Limb (tissue), 2 donors: Measurements from ENCODE around the gene TMEM86A.
"Not testable (repeated sequence)": the region's sequence is repeated elsewhere in the genome, so short reads cannot be mapped to it uniquely, and the experiment has no call there.

ENCODE experiments used
- DNase-seq, 2 donors: peaks; one replicate each; pipeline ENCODE4 v3.0.0-alpha.2; 2016; ENCODE audit errors: extremely low spot score in 2 of 2

The TMEM86A gene, protein sequence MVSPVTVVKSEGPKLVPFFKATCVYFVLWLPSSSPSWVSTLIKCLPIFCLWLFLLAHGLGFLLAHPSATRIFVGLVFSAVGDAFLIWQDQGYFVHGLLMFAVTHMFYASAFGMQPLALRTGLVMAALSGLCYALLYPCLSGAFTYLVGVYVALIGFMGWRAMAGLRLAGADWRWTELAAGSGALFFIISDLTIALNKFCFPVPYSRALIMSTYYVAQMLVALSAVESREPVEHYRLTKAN

DNA sequence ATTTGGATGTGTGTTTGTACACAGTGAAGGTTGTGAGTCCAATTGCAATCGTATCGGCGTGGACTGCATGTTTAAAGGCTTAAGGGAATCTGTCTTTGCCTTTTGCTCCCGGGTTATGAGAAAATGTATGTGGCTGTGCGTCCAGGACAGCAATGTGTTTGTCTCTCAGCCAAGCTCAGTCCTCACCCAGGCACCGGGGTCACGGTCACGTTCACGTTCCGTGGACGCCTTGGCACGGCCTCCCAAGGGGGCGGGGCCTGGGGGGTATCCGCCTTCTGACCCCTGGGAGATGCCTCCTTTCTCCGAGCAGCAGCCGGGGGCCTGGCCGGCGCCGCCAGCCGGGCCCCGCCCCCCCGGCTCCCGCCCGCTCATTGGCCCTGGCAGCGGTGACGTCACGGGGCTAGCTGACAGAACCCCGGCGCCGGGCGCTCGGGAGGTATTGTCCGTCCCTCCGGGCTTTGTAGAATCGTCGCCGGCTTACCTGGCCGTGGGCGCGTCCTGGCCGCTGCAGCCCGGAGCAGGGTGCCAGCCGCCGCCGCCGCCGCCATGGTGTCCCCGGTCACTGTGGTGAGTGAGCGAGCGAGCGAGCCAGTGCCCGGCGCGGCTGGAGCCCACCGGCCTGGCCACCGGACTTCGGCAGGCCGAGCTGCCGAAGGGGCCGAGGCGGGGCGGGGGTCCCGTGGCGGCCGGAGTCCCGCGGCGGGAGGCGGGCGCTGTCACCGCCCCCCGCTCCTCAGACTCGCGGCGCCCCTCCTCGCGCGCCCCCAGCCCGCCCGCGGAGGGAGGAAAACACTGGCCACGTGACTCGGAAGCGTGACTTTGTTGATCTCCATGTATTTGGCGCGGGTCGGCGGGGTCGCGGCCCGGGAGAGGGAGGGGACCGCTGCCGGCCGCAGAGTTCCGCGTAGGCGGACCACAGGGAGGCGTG, at the start of gene TMEM86A:
TSS of gene TMEM86A (plus strand) at position 439 of the 928 bp plus-strand sequence. CDS start at position 547, 108 bp downstream.
- peak; percentile 85 to 95 for DNase-seq

DNA sequence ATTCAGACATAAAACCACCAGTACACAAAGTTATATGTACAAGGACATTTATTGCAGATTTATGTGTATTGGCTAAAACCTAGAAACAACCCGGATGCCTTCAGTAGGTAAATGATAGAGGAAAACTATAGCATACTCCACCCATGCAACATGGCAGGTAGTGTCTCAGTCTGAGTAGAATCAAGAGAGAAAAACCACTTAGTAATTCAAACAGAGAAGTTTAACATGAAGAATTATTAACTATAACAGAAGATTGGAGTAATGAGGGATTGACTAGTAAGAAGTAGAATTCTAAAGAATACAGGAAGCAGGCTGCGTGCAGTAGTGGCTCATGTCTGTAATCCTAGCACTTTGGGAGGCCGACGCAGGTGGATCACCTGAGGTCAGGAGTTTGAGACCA, 48.2 kb upstream of the TMEM86A start:
- DNase-seq, result no peak

DNA sequence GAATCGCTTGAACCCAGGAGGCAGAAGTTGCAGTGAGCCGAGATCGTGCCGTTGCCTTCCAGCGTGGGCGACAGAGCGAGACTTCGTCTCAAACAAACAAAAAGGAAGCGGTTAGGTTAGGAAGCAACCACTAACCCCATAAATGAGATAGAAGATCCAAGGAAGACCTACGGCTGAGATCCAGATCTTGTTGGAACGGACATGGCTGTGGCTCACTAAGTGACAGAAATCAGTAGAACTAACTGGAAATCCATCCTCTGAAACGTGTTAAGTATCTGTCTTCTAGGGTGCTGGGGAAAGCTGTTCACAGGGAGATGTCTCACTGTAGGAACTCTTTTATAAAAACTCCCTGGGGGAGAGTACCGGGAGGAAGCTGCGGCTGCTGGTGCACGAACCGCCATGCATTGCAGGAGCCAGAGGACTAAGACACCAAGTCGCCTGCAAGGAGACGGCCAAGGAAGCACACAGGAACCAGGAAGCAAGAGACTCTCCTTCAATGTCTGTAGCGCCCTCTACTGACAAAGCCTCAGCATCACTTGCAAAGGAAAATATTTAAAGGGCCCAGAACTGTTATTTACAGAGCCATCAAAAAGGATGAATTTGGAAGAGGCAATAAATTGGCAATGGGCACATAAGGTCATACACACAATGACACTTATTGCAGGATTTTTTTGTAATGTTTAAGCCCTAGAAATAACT, 47.6 kb upstream of the TMEM86A start:
- DNase-seq, result peak in 1 of 2 donors; percentile 26

DNA sequence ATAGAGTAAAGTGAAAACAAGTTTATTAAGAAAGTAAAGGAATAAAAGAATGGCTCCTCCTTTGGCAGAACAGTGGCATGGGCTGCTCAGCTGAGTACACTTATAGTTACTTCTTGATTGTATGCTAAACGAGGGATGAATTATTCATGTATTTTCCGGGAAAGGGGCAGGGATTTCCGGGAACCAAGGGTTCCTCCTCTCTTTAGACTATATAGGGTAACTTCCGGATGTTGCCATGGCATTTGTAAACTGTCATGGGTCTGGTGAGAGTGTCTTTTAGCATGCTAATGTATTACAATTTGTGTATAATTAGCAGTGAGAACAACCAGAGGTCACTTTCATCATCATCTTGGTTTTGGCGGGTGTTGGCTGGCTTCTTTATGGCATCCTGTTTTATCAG, 40.9 kb upstream of the TMEM86A start:
- no peak for DNase-seq

DNA sequence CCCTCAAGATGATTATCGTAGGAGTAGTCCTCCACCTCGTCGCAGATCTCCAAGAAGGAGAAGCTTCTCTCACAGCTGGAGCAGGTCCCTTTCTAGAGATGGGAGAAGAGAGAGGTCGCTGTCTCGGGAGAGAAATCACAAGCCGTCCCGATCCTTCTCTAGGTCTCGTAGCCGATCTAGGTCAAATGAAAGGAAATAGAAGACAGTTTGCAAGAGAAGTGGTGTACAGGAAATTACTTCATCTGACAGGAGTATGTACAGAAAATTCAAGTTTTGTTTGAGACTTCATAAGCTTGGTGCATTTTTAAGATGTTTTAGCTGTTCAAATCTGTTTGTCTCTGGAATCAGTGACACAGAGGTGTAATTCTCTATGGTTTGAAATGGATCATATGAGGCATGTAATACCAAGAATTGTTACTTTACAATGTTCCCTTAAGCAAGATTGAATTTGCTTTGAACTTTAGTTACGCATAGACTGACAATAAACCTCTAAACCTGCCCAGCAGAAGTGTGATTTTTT, 33.2 kb upstream of the TMEM86A start:
- DNase-seq, result not testable (repeated sequence)

DNA sequence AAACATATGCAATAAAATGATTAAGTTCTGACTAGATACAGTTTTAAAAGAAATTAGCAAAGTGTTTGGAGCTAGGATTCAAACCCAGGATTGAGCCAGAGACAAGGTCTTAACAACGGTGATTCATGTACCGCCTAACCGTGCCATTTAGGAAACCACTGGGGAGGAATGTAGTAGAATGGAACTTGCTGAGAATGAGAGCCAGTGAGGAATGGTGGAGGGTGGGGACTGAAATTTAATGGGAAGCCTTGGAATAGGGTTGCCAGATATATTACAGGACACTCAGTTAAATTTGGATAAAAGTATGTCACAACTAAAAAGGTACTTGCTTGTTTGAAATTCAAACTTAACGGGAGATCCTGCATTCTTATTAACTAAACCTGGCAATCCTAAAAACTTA, 30.4 kb upstream of the TMEM86A start:
- DNase-seq, result no peak

DNA sequence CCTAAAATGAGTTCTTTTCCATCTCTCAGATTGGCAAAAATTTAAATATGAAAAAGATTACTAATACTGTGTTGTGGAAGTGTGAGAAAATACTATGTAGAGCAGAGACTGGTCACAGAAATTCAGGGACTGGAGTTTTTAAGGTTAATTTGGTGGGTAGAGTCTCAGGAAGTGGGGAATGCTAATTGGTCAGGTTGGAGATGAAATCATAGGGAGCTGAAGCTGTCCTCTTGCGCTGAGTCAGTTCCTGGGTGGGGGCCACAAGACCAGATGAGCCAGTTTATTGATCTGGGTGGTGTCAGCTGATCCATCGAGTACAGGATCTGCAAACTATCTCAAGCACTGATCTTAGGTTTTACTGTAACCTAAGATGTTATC, 29.4 kb upstream of the TMEM86A start:
- no peak for DNase-seq

DNA sequence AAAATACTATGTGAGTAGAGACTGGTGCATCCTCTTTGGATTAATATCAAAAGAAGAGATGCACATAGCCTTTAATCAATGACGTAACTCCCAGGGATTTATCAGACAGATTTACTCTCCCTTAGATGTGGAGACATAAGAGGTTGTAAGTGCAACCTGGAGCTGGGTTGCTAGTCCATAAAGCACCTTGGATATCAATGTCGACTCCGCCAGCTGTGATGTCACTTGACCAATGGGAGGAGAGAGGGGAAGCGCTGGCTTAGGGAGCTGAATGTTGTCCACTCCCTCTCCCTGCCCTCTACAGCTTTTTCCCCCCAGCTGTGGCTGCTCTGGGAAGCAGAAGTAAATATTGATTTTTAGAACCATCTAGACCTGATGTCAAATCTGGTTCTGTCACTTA, 28.9 kb upstream of the TMEM86A start:
- DNase-seq, result no peak

DNA sequence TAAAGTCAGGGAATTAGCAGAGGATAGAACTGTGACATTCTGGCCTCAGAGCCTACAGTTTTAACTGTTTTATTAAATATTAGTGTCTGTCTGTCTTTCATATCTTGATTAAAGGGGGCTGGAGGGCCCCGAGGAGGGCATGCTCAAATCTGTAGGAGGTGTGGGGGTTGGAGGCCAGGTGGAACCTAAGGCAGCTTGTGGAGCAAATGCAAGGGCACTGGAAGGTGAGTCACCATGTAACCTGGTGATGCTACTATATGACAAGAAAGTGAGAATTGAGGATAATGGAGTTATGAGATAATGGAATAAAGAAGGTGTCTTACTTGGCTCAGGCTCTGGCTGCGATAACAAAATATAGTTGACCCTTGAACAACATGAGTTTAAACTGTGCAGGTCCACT, 27.3 kb upstream of the TMEM86A start:
- no peak for DNase-seq

DNA sequence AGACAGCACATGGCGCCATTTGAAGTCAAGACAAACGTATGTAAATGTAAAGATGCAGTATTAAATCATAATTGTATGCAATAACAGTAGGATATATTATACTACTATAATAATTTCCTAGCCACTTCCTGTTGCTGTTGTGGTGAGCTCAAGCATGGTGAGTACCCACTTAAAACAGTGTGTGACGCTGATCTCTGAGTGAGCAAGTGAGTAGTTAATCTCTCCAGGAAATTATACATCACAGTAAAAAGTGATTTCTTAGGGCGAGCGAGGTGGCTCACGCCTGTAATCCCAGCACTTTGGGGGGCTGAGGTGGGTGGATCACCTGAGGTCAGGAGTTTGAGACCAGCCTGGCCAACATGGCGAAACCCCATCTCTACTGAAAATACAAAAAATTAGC, 26.4 kb upstream of the TMEM86A start:
- not testable (repeated sequence) for DNase-seq

DNA sequence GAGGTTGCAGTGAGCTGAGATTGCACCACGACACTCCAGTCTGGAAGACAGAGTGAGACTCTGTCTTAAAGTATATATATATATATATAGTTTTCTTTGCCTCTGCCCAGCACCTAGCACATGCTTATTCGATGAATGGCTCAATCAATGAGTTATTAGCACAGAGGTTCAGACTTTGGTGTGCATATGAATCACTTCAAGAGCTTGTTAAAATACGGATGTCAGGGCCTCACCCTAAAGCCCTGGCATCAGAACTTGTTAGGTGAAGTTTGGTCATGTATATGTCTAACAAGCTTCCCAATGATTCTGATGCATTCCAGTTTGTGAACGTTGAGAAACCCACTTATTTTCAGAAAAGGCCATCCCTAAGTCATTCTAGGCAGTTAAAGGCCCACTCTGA, 21.8 kb upstream of the TMEM86A start:
- no peak for DNase-seq

DNA sequence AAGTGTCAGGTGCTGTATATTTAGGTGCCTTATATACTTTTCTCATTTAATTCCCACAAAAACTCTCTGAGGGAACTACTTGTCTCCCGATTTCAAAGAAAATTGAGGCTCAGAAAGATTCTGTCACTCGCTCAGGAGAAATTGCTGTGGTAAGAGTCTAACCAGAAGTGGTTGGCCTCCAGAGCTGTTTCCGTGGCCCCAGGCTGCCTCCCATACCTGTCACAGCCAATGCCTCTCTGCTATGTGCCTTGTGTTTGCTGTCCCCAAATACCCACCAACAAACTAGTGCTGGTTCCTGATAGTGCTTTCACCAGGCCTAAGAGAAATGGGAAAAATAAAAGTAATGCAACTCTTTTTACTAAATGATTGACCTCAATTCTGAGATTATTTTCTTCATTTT, 21.0 kb upstream of the TMEM86A start:
- no peak for DNase-seq

DNA sequence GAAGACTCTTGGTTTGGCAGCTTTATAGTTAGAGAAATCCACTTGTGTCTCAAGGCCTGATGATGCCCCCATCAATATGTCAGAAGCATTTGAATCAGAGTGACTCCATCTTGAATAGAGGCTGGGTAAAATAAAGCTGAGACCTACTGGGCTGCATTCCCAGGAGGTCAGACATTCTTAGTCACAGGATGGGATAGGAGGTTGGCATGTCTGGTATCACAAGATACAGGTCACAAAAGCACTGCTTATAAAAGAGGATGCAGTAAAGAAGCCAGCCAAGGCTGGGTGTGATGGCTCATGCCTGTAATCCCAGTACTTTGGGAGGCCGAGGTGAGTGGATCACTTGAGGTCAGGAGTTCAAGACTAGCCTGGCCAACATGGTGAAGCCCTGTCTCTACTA, 16.6 kb upstream of the TMEM86A start:
- DNase-seq, result not testable (repeated sequence)

DNA sequence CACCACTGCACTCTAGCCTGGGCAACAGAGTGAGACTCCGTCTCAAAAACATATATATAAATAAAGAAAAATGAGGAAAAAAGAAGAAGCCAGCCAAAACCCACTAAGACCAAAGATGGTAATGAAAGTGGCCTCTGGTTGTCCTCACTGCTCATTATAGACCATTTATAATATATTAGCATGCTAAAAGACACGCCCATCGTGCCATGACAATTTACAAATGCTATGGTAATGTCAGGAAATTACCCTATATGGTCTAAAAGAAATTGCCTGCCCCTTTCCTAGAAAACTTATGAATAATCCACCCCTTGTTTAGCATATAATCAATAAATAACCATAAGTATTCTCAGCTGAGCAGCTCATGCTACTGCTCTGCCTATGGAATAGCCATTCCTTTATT, 16.1 kb upstream of the TMEM86A start:
- no peak for DNase-seq

DNA sequence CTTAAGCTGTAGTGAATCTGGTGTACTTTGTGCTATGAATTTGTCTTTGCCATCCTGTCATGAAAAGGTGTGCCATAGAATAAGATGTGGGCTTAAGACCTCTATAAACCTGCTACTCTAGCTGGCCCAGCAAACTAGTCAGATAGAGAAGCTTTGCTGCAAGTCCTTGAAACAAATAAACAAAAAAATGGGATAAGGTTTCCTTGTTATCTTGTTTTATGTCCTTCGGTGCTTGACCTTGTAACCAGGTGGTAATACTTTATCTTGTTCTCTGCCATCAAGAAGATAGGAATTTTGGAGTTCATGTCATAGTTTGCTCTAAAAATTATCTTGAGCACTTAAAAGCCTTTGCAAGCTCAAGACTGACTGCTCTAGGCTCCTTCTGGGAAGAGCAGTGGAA, 14.3 kb upstream of the TMEM86A start:
- no peak for DNase-seq

DNA sequence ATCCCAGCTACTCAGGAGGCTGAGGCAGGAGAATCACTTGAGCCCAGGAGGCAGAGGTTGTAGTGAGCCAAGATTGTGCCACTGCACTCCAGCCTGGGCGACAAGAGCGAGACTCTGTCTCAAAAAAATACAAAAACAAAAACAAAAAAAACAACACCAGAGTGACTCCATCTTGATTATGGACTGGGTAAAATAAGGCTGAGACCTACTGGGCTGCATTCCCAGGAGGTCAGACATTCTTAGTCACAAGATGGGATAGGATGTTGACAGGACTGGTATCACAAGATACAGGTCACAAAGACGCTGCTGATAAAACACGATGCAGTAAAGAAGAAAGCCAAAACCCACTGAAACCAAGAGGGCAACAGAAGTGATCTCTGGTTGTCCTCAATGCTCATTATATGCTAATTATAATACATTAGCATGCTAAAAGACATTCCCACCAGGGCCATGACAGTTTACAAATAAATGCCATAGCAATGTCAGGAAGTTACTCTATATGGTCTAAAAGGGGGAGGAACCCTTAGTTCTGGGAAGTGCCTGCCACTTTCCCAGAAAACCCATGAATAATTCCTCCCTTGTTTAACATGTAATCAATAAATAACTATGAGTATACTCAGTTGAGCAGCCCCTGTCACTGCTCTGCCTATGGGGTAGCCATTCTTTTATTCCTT, 7.0 kb upstream of the TMEM86A start:
- not testable (repeated sequence) for DNase-seq

DNA sequence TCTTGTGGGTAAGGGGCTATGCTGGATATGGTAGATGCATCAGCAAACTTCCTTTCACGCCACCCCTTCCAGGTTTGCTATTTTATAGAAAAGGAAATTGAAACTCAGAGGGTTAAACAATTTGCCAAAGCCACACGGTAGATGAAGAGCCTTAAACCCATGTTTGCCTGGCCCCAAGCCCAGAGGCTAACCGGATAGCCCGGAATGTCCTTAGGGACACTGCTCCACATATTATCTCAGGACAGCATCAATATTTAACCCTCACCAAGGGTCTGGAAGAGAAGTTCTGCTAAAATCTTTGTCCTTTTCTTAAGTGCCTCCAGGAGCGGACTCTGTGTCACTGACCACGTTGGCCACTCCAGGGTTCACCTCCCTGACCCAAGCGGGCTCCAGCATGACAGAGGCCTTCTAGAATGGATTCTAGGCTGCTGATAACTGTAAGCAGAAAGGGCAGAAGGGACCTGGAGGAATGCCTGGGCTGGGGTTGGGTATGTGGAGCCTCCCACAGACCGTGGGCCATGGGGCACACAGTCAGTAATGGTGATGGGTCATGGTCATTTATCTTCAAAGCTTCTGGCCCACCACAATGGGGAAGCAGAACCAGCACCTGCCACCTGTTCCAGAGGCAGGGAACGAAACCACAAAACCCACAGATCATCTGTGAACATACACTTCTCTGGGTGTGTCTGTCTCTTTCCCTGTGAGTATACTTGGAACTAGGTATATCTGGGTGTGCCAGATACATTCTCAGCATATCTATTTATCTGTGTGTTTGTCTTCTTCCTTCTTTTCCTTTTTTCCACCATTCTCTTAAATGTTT, 5.4 kb upstream of the TMEM86A start:
- DNase-seq, result no peak

DNA sequence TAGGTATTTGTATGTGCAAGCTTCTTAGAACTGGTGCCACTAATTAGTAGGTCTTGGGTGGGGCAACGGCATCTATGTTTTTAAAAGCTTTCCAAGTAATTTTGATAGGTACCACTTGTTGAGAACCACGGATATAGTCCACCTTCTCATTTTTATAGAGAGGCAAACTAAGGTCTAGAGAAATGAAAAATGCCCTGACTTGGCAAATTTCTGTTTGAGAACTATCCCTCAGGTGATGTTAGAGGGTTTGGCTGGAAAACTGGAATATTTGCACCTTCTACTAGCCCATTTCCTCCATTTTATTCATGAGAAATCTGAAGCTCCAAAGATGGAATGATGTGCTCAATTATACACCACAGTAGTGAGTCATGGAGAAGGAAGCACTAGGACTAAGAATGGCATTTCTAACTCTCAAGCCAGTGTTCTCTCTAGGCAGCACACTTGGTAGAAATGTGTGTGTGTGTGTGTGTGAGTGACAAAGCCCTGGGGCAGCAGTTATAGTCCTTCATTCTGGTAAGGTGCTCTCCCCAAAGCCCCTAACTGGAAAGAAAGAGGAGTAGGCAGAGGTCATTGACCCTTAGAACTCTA, 1.8 kb upstream of the TMEM86A start:
- DNase-seq, result no peak

DNA sequence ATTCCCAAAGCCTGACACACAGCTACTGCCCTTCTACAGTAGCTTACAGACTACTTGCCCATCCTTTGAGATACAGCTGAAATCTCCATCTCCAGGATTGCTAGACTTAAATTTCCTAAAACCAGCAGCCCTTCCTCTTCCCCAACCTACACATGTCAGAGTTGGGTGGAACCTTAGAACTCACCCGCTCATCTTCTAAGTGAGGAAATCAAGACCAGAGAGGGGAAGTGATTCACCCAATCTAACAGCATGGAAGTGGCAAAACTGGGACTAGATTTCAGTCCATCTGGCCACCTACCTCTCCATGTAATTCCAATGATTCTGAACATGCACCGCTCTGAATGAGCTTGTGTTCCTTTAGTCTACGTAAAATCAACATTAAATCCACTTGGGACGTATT, 1.0 kb upstream of the TMEM86A start:
- DNase-seq, result no peak

DNA sequence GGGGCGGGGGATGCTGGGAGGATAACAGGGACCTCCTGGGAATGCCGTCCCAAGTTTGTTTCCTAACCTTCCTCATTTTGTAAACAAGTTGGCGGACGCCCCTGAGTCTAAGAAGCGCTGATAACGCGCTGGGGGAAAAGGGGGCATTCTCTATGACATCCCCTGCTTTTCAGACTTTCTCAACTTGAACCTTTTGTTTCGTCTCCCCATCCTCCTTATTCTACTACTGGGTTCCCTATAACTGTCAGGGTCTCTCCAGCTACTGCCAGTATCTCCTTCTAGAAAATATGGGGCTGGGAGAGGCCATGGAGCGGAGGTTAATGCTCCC, 654 bp downstream of the TMEM86A start:
- DNase-seq, result no peak
